Upper lobe of left lung (tissue), 4 donors: Measurements from ENCODE around the gene MEMO1.

Experiments
- CTCF ChIP-seq, 6 experiments: fragments of 450-650 bp in 4 of 6; fragments of 200-600 bp in 2 of 6; sonication (generic) in 2 of 6; IDR thresholded peaks; one replicate each; pipeline ENCODE4 v1.5.1; 2016 to 2019; ENCODE audit warnings: antibody characterized with exemption in 6 of 6
- POLR2A ChIP-seq, 4 donors: fragments of 450-650 bp; IDR thresholded peaks; one replicate each; pipeline ENCODE4 v1.5.1; 2016 to 2017; ENCODE audit warnings: antibody characterized with exemption in 4 of 4, mild to moderate bottlenecking in 2 of 4

GRCh38 chr2:31832363-31832762 lies 178.4 kb downstream of the MEMO1 start:
- TF ChIP-seq CTCF (IDR thresholded peaks at IDR 0.05) (no peak), POLR2A (IDR thresholded peaks at IDR 0.05) (no peak)
